Fibroblast of pulmonary artery (primary cell): ENCODE results near the gene DNTT.
A peak's percentile ranks its signal among the peaks of the same experiment; 100 is the strongest.

Experiments
- DNase-seq: peaks from one replicate; pipeline ENCODE4 v3.0.0-alpha.2; 2010; ENCODE audit warnings: low read depth
- H3K4me3 ChIP-seq: replicated peaks from 2 replicates; pipeline ENCODE4 v1.5.1; 2011; ENCODE audit warnings: low read depth, mild to moderate bottlenecking, control low read depth, low read length, moderate library complexity
- TF ChIP-seq, protein P1 (sequence below): IDR thresholded peaks from 2 replicates; pipeline ENCODE4 v1.5.1; 2011; ENCODE audit warnings: mild to moderate bottlenecking, control low read depth, low read length, inconsistent platforms; ENCODE audit errors: missing control alignments

The DNTT gene

DNA sequence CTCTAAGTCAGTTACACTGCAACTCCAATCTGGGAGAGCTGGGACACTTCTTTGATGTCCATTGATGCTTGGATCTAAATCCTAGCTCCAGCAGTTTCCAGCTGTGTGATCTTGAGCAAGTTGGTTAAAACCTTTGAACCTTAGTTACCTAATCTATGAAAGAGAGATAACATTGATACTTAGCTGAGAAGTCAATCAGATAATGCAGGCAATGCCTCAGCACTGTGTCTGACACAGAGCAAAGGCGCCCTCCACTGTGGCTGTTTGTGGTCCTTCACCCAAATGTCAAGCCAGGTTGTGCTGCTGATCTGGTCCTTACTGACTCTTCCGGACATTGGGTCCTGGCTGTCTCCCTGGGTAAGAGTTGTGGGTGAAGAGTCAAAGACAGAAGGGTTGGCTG lies 20.2 kb downstream of the DNTT start:
- no peak for DNase-seq
- TF ChIP-seq, protein P1, sequence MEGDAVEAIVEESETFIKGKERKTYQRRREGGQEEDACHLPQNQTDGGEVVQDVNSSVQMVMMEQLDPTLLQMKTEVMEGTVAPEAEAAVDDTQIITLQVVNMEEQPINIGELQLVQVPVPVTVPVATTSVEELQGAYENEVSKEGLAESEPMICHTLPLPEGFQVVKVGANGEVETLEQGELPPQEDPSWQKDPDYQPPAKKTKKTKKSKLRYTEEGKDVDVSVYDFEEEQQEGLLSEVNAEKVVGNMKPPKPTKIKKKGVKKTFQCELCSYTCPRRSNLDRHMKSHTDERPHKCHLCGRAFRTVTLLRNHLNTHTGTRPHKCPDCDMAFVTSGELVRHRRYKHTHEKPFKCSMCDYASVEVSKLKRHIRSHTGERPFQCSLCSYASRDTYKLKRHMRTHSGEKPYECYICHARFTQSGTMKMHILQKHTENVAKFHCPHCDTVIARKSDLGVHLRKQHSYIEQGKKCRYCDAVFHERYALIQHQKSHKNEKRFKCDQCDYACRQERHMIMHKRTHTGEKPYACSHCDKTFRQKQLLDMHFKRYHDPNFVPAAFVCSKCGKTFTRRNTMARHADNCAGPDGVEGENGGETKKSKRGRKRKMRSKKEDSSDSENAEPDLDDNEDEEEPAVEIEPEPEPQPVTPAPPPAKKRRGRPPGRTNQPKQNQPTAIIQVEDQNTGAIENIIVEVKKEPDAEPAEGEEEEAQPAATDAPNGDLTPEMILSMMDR = no peak

GRCh38 chr10:96325719-96326373 lies 21.6 kb downstream of the DNTT start:
- TF ChIP-seq, protein P1 = no peak
- H3K4me3 ChIP-seq = no peak overlapping the region
- DNase-seq = no peak

More for the DNA sequence above, 20.2 kb downstream of the DNTT start:
- no peak overlapping the region for H3K4me3 ChIP-seq

GRCh38 chr10:96327462-96327861 lies 23.2 kb downstream of the DNTT start:
- H3K4me3 ChIP-seq = no peak overlapping the region
- TF ChIP-seq, protein P1 = no peak
- DNase-seq = no peak

GRCh38 chr10:96333101-96333500 lies 28.9 kb downstream of the DNTT start:
- DNase-seq = no peak
- TF ChIP-seq, protein P1 = no peak
- H3K4me3 ChIP-seq = no peak overlapping the region

DNA sequence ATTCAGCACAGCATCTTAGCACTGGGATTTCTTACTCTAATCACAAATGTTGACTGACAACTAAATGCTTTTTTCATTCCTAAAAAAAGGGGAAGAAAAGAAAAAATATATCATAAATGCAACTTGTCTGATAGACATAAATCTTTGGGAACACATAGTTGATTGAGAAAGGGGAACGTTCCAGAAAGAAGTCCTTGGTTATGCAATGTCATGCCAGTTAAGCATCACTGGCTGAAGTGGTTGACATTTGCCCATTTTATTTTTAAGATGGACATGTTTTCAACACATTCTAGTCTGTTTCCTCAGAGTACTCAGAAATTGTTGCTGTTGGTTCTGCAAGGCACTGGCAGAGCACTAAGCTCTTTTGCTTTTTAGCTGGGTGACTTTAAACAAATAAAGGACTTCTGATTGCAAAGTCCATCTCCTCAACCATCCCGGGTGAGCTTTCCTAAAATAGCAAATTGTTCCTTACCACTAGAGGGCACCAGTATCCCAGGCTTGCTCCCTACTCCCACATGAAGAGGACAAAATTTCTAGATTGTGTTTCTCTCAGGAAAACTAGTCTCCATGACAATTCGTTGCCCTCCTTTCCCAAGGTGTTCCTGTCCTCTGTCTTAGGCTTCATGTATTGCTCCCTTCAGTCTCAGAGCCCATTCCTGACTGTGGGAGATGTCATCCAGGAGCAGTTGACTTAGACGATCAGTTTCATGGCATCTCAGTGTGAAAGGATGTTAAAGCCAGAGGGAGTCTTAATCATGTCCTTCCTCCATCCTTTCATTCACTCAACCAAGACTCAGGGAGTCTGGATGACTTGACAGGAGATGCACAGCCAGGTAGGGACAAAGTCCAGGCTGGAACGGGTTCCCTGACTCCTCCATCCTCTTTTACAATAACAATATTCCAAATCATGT lies 30.6 kb downstream of the DNTT start:
- peak; percentile 57 for DNase-seq
- TF ChIP-seq, protein P1 = peak; percentile 88

GRCh38 chr10:96337106-96337505 lies 32.9 kb downstream of the DNTT start:
- TF ChIP-seq, protein P1 = no peak
- DNase-seq = no peak
- no peak overlapping the region for H3K4me3 ChIP-seq

More for the DNA sequence above, 30.6 kb downstream of the DNTT start:
- no peak overlapping the region for H3K4me3 ChIP-seq
